NB4 (cell line): ENCODE data around the gene FAM216B.
"Not testable (repeated sequence)": the region's sequence is repeated elsewhere in the genome, so short reads cannot be mapped to it uniquely, and the experiment has no call there.

ENCODE experiments used
- DNase-seq: peaks from one replicate; pipeline ENCODE4 v3.0.0; 2010; ENCODE audit warnings: low read depth
- H3K4me3 ChIP-seq: one replicate; pipeline ENCODE4 v1.5.1; 2011; ENCODE audit warnings: mild to moderate bottlenecking, low read depth, low read length, moderate library complexity
- MYC ChIP-seq: IDR thresholded peaks from 2 replicates; pipeline ENCODE4 v1.6.1; 2011; ENCODE audit warnings: low read depth, low read length
- POLR2A ChIP-seq: IDR thresholded peaks from 2 replicates; pipeline ENCODE4 v1.6.1; 2011; ENCODE audit warnings: mild to moderate bottlenecking; ENCODE audit not compliant: insufficient read length; ENCODE audit errors: extremely low read depth
- TF ChIP-seq, protein P1 (sequence below): IDR thresholded peaks from 2 replicates; pipeline ENCODE4 v1.6.1; 2011; ENCODE audit warnings: low read depth, low read length
- TF ChIP-seq, protein P2 (sequence below): IDR thresholded peaks from one replicate; pipeline ENCODE4 v1.5.1; 2012; ENCODE audit warnings: low read depth, low read length

FAM216B gene

DNA sequence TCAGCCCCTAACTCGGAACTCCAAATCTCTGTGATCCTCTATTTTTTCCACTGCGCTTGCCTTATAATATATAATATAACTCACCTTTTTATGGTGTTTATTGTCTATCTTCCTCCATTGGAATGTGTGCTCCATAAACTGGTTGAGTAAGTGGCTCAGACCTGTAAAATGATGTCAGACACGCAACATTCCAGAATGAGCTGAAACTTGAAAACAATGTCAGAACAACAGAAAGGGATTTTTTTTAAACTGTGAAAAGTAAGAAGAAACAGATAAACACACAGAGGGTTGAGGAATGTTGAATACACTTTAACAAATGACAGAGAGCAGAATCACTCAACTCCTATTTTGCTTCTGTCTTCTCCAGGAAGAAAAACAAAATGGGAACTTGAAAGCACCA is 19.1 kb upstream of the FAM216B start:
- DNase-seq = no peak
- no peak for TF ChIP-seq MYC
- TF ChIP-seq, protein P1, sequence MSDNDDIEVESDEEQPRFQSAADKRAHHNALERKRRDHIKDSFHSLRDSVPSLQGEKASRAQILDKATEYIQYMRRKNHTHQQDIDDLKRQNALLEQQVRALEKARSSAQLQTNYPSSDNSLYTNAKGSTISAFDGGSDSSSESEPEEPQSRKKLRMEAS = no peak
- TF ChIP-seq, protein P2, sequence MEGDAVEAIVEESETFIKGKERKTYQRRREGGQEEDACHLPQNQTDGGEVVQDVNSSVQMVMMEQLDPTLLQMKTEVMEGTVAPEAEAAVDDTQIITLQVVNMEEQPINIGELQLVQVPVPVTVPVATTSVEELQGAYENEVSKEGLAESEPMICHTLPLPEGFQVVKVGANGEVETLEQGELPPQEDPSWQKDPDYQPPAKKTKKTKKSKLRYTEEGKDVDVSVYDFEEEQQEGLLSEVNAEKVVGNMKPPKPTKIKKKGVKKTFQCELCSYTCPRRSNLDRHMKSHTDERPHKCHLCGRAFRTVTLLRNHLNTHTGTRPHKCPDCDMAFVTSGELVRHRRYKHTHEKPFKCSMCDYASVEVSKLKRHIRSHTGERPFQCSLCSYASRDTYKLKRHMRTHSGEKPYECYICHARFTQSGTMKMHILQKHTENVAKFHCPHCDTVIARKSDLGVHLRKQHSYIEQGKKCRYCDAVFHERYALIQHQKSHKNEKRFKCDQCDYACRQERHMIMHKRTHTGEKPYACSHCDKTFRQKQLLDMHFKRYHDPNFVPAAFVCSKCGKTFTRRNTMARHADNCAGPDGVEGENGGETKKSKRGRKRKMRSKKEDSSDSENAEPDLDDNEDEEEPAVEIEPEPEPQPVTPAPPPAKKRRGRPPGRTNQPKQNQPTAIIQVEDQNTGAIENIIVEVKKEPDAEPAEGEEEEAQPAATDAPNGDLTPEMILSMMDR = no peak
- no peak for TF ChIP-seq POLR2A
- H3K4me3 ChIP-seq = no peak overlapping the region

DNA sequence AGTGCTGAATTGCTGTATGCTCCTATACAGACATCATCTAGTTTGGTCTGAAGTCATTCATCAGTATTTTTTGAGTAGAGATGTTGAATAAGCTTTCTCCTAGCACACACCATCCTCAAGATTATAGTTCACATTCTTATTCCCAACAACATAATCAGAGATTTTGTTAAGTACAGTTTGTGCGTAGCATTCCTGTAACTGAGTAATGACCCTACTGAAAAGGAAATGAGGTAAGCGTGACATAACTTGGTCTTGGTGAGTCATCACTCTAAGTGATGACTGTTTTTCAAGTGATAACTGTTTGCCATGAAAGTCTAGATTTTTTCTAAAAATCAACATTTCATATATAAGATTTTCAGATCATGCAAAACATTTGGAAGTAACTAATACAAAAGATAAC is 18.5 kb upstream of the FAM216B start:
- TF ChIP-seq, protein P1 = no peak
- no peak for TF ChIP-seq MYC
- TF ChIP-seq POLR2A = no peak
- TF ChIP-seq, protein P2 = no peak
- H3K4me3 ChIP-seq = no peak overlapping the region
- peak; percentile 6 for DNase-seq

GRCh38 chr13:42766016-42766415 is 15.4 kb upstream of the FAM216B start:
- no peak for TF ChIP-seq MYC
- TF ChIP-seq, protein P2 = no peak
- no peak for TF ChIP-seq POLR2A
- TF ChIP-seq, protein P1 = no peak
- no peak overlapping the region for H3K4me3 ChIP-seq
- no peak for DNase-seq

DNA sequence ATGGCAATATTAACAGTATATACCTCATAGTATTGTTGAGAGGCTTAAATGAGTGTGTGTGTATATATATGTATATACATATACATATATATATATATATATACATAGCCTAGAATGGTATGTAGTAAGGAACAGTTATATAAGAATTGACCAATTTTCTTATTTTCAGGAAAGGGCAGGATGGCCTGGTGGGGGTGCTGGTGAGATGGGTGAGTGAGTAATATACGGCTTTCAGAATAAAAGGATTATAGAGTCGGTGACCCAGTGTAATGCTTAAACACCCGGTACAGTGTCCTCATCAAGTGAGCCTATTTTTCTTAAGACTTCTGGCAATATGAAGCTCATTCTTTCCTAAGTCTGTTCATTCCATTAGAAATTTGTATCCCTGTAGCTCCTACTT is 11.7 kb upstream of the FAM216B start:
- no peak overlapping the region for H3K4me3 ChIP-seq
- no peak for TF ChIP-seq MYC
- no peak for TF ChIP-seq POLR2A
- TF ChIP-seq, protein P1 = no peak
- TF ChIP-seq, protein P2 = no peak
- DNase-seq = no peak

DNA sequence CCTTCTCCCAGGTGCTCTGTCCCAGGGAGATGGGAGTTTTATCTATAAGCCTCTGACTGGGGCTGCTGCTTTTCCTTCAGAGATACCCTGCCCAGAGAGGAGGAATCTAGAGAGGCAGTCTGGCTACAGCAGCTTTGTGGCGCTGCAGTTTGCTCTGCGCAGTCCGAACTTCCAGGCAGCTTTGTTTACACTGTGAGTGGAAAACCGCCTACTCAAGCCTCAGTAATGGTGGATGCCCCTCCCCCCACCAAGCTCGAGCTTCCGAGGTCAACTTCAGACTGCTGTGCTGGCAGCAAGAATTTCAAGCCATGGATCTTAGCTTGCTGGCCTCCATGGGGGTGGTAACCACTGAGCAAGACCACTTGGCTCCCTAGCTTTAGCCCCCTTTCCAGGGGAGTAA is 4.8 kb upstream of the FAM216B start:
- DNase-seq = not testable (repeated sequence)

GRCh38 chr13:42777467-42777866 is 3.9 kb upstream of the FAM216B start:
- TF ChIP-seq POLR2A = no peak
- TF ChIP-seq, protein P1 = no peak
- no peak for TF ChIP-seq MYC
- TF ChIP-seq, protein P2 = no peak
- no peak overlapping the region for H3K4me3 ChIP-seq
- DNase-seq = no peak

More for the DNA sequence above, 4.8 kb upstream of the FAM216B start:
- not testable (repeated sequence) for H3K4me3 ChIP-seq

DNA sequence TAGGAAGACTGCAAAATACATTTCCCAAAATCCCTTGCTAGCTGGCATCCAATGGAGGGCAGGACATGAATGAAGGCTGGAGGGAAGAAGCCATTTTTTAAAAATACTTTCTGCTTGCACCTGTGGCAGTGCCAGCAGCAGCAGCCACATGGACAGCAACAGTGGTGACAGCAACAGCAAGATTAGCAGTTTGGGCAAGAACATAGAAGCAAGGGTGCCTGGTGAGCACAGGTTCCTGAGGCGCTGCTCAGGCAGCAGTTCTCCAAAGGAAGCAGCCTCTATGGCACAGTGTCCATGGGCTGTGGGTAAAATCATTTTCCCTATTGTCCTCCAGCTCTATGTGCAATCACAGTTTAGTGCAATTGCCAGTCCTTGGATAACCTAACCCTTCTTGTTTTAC is 1.3 kb upstream of the FAM216B start:
- no peak overlapping the region for H3K4me3 ChIP-seq
- no peak for DNase-seq
- TF ChIP-seq, protein P1 = no peak
- TF ChIP-seq, protein P2 = no peak
- TF ChIP-seq MYC (no peak), POLR2A (no peak)
